HEK293 (cell line): ENCODE measurements around the gene SLC6A11.

Experiments used
- CTCF ChIA-PET: fragments of 350-600 bp; formaldehyde crosslinking; extraction: SDS; loops from one replicate; lab custom pipeline; 2021; ENCODE audit warnings: antibody characterized with exemption; lab: Yijun Ruan, JAX
- POLR2A ChIA-PET: fragments of 300-600 bp; formaldehyde crosslinking; extraction: SDS; loops from one replicate; lab custom pipeline; 2020; ENCODE audit warnings: antibody characterized with exemption, inconsistent platforms; lab: Yijun Ruan, JAX
- H3K27ac ChIP-seq: fragments of 200-500 bp; sonication (Bioruptor generic); 2 replicates; pipeline ENCODE4 v1.5.1; 2014; ENCODE audit warnings: low read depth, low read length, control low read depth, inconsistent platforms; ENCODE audit errors: extremely low read depth
- H3K36me3 ChIP-seq, 2 experiments: fragments of 200-500 bp in 1 of 2; sonication (Bioruptor generic) in 1 of 2; 1 replicate in 1 of 2; 2 replicates in 1 of 2; pipeline ENCODE4 v1.5.1; 2014 to 2017; ENCODE audit warnings: inconsistent platforms in 2 of 2, low read length in 2 of 2; ENCODE audit not compliant: control insufficient read depth in 2 of 2, insufficient read depth in 1 of 2
- H3K4me1 ChIP-seq: fragments of 200-500 bp; sonication (Bioruptor generic); 2 replicates; pipeline ENCODE4 v1.5.1; 2014; ENCODE audit warnings: mild to moderate bottlenecking, low read length, inconsistent platforms; ENCODE audit not compliant: control insufficient read depth, insufficient read depth
- H3K4me3 ChIP-seq: 2 replicates; pipeline ENCODE4 v1.5.1; 2011; ENCODE audit warnings: low read depth, mild to moderate bottlenecking, control low read depth, low read length, moderate library complexity
- H3K9me3 ChIP-seq: fragments of 200-500 bp; sonication (Bioruptor generic); 2 replicates; pipeline ENCODE4 v1.5.1; 2014; ENCODE audit warnings: low read depth, low read length, inconsistent platforms; ENCODE audit not compliant: control insufficient read depth, insufficient read depth
- PRDM1 ChIP-seq: fragments of 450-650 bp; formaldehyde crosslinking; IDR thresholded peaks from 2 replicates; pipeline ENCODE4; 2016; ENCODE audit warnings: missing biosample characterization, missing genetic modification characterization
- REPIN1 ChIP-seq: fragments of 450-650 bp; formaldehyde crosslinking; IDR thresholded peaks from 2 replicates; pipeline ENCODE4 v1.5.1; 2017; ENCODE audit warnings: missing biosample characterization, missing genetic modification characterization, low read depth
- SCRT2 ChIP-seq: fragments of 450-650 bp; formaldehyde crosslinking; IDR thresholded peaks from 2 replicates; pipeline ENCODE4 v1.5.1; 2016; ENCODE audit warnings: missing biosample characterization, missing genetic modification characterization
- ZBTB8A ChIP-seq: fragments of 450-650 bp; formaldehyde crosslinking; IDR thresholded peaks from 2 replicates; pipeline ENCODE4 v1.5.1; 2016; ENCODE audit warnings: missing biosample characterization, missing genetic modification characterization
- ZIC2 ChIP-seq: fragments of 450-650 bp; formaldehyde crosslinking; IDR thresholded peaks from 2 replicates; pipeline ENCODE4 v1.5.1; 2016; ENCODE audit warnings: missing biosample characterization, missing genetic modification characterization
- ZNF175 ChIP-seq: fragments of 450-650 bp; formaldehyde crosslinking; IDR thresholded peaks from 2 replicates; pipeline ENCODE4 v1.5.1; 2016; ENCODE audit warnings: missing biosample characterization, missing genetic modification characterization
- ZNF202 ChIP-seq: fragments of 450-650 bp; formaldehyde crosslinking; IDR thresholded peaks from 2 replicates; pipeline ENCODE4 v1.5.1; 2016; ENCODE audit warnings: missing biosample characterization, missing genetic modification characterization, borderline replicate concordance
- ZNF223 ChIP-seq: fragments of 450-650 bp; formaldehyde crosslinking; IDR thresholded peaks from 2 replicates; pipeline ENCODE4 v1.5.1; 2016; ENCODE audit warnings: missing biosample characterization, missing genetic modification characterization
- ZNF701 ChIP-seq: fragments of 450-650 bp; formaldehyde crosslinking; IDR thresholded peaks from 2 replicates; pipeline ENCODE4 v1.5.1; 2016; ENCODE audit warnings: missing biosample characterization, missing genetic modification characterization
- ZSCAN23 ChIP-seq: fragments of 450-650 bp; formaldehyde crosslinking; IDR thresholded peaks from 2 replicates; pipeline ENCODE4 v1.5.1; 2016; ENCODE audit warnings: missing biosample characterization, missing genetic modification characterization
- TF ChIP-seq, protein P1 (sequence below): fragments of 450-650 bp; formaldehyde crosslinking; IDR thresholded peaks from 2 replicates; pipeline ENCODE4 v1.5.1; 2016; ENCODE audit warnings: missing biosample characterization, missing genetic modification characterization, borderline replicate concordance
- TF ChIP-seq, protein P2 (sequence below): fragments of 450-650 bp; formaldehyde crosslinking; IDR thresholded peaks from 2 replicates; pipeline ENCODE4 v1.5.1; 2016; ENCODE audit warnings: missing biosample characterization, missing genetic modification characterization
- TF ChIP-seq, protein P3 (sequence below): fragments of 450-650 bp; formaldehyde crosslinking; IDR thresholded peaks from 2 replicates; pipeline ENCODE4 v1.5.1; 2016; ENCODE audit warnings: missing biosample characterization, missing genetic modification characterization, borderline replicate concordance

The SLC6A11 gene

DNA sequence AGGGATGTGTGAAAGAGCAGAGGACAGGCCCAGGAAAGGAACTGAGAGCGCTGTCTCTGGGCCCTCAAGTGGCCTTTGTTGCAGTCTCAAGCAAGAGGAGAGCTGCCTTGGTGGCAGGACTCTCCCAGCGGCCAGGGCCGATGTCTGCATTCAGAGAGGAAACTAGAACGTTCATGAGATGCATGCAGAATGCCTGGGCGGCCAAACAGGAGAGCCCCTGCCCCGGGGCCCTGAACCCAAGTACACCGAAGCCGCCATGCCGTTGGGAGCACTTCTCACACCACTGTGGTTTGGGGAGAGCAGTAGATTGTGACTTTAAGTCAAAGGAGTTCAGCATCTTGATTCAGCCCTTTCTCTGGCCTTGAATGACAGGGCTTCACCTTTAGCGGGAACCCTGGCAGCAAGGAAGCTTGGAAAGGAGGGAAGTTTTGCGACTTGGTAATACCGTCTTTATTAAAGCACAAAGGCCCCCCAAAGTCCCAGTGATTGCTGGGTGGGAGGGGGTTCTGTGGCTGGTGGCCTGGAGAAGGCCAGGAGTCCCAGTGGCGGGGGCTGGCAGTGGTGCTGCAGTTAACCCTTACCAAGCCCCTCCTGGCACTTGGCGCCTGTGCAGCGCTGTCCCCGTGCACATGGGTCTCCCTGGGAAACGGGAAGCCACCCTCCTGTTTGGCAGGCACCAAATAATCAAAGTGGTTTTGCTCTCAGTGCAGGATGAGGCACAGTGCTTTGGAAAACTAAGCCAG is 36.2 kb downstream of the SLC6A11 start:
- Histone ChIP-seq H3K36me3 (no peaks in the 10 kb centered on the region), H3K27ac (no peak overlapping the region), H3K4me1 (no peaks in the 10 kb centered on the region), H3K4me3 (no peak overlapping the region), H3K9me3 (no peaks in the 10 kb centered on the region)
- ChIA-PET POLR2A (no interaction called here), CTCF (interaction anchor here (0.6 to 1.0 kb wide), 2 partner anchors 84 to 95 kb away, joined by 3 read pairs; no protein-coding TSS in a partner anchor)
- TF ChIP-seq, protein P1, sequence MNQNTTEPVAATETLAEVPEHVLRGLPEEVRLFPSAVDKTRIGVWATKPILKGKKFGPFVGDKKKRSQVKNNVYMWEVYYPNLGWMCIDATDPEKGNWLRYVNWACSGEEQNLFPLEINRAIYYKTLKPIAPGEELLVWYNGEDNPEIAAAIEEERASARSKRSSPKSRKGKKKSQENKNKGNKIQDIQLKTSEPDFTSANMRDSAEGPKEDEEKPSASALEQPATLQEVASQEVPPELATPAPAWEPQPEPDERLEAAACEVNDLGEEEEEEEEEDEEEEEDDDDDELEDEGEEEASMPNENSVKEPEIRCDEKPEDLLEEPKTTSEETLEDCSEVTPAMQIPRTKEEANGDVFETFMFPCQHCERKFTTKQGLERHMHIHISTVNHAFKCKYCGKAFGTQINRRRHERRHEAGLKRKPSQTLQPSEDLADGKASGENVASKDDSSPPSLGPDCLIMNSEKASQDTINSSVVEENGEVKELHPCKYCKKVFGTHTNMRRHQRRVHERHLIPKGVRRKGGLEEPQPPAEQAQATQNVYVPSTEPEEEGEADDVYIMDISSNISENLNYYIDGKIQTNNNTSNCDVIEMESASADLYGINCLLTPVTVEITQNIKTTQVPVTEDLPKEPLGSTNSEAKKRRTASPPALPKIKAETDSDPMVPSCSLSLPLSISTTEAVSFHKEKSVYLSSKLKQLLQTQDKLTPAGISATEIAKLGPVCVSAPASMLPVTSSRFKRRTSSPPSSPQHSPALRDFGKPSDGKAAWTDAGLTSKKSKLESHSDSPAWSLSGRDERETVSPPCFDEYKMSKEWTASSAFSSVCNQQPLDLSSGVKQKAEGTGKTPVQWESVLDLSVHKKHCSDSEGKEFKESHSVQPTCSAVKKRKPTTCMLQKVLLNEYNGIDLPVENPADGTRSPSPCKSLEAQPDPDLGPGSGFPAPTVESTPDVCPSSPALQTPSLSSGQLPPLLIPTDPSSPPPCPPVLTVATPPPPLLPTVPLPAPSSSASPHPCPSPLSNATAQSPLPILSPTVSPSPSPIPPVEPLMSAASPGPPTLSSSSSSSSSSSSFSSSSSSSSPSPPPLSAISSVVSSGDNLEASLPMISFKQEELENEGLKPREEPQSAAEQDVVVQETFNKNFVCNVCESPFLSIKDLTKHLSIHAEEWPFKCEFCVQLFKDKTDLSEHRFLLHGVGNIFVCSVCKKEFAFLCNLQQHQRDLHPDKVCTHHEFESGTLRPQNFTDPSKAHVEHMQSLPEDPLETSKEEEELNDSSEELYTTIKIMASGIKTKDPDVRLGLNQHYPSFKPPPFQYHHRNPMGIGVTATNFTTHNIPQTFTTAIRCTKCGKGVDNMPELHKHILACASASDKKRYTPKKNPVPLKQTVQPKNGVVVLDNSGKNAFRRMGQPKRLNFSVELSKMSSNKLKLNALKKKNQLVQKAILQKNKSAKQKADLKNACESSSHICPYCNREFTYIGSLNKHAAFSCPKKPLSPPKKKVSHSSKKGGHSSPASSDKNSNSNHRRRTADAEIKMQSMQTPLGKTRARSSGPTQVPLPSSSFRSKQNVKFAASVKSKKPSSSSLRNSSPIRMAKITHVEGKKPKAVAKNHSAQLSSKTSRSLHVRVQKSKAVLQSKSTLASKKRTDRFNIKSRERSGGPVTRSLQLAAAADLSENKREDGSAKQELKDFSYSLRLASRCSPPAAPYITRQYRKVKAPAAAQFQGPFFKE (tag by site-specific recombination), result no peak
- TF ChIP-seq ZBTB8A (tag by site-specific recombination) (no peak), ZNF701 (tag by site-specific recombination) (no peak), ZSCAN23 (no peak), PRDM1 (tag by site-specific recombination) (no peak), ZNF202 (no peak)
- TF ChIP-seq, protein P2, sequence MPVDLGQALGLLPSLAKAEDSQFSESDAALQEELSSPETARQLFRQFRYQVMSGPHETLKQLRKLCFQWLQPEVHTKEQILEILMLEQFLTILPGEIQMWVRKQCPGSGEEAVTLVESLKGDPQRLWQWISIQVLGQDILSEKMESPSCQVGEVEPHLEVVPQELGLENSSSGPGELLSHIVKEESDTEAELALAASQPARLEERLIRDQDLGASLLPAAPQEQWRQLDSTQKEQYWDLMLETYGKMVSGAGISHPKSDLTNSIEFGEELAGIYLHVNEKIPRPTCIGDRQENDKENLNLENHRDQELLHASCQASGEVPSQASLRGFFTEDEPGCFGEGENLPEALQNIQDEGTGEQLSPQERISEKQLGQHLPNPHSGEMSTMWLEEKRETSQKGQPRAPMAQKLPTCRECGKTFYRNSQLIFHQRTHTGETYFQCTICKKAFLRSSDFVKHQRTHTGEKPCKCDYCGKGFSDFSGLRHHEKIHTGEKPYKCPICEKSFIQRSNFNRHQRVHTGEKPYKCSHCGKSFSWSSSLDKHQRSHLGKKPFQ (tag by site-specific recombination), result no peak

GRCh38 chr3:10855083-10855870 is 39.2 kb downstream of the SLC6A11 start:
- H3K4me3 ChIP-seq, result no peak overlapping the region
- TF ChIP-seq ZIC2 (tag by site-specific recombination) (peak; percentile 87), ZNF223 (tag by site-specific recombination) (no peak)
- H3K9me3 ChIP-seq, result no peaks in the 10 kb centered on the region
- ChIA-PET POLR2A (no interaction called here), CTCF (interaction anchor here (1.6 kb wide), 1 partner anchor 16 kb away, joined by 4 read pairs; no protein-coding TSS in a partner anchor)
- no peaks in the 10 kb centered on the region for H3K4me1 ChIP-seq
- H3K27ac ChIP-seq, result no peak overlapping the region
- no peaks in the 10 kb centered on the region for H3K36me3 ChIP-seq

DNA sequence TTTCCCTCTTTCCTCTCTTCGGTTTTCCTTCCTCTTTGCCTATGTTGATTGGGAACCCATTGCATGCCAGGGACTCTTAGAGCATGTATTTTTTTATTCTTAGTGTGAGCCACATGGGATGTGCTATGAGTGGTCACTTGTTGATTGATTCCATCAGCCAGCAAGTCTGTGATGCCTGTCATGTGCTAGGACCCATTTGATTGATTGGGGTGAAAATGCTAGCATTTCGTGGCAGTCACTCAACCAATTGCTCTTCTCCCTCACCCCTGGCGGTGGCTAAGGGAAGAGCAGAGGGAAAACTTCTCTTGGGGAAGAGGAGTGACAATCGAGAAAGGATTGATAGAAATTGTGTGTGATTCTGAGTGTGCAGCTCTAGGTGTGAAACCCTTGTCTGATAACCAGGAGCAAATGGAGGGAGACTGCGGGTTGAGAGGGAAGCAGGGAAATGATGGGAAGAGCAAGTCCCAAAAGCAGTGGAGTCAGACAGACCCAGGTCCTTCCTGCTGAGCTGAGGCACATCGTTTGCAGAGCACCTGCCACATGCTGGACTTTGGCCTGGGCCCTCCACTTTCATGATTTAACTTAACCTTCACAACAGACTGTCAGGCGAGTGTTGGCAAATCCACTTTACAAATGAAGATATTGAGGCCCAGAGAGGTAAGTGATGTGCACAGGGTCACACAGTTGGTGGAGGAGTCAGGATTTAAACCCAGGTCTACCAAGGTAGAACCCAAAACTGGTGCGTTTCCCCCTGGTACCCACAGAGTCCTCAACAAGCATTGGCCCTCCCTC is 40.0 kb downstream of the SLC6A11 start:
- POLR2A ChIA-PET, result no interaction called here
- no peak for TF ChIP-seq REPIN1 (tag by site-specific recombination)
- TF ChIP-seq, protein P3, sequence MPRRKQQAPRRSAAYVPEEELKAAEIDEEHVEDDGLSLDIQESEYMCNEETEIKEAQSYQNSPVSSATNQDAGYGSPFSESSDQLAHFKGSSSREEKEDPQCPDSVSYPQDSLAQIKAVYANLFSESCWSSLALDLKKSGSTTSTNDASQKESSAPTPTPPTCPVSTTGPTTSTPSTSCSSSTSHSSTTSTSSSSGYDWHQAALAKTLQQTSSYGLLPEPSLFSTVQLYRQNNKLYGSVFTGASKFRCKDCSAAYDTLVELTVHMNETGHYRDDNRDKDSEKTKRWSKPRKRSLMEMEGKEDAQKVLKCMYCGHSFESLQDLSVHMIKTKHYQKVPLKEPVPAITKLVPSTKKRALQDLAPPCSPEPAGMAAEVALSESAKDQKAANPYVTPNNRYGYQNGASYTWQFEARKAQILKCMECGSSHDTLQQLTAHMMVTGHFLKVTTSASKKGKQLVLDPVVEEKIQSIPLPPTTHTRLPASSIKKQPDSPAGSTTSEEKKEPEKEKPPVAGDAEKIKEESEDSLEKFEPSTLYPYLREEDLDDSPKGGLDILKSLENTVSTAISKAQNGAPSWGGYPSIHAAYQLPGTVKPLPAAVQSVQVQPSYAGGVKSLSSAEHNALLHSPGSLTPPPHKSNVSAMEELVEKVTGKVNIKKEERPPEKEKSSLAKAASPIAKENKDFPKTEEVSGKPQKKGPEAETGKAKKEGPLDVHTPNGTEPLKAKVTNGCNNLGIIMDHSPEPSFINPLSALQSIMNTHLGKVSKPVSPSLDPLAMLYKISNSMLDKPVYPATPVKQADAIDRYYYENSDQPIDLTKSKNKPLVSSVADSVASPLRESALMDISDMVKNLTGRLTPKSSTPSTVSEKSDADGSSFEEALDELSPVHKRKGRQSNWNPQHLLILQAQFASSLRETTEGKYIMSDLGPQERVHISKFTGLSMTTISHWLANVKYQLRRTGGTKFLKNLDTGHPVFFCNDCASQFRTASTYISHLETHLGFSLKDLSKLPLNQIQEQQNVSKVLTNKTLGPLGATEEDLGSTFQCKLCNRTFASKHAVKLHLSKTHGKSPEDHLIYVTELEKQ, result no peak
- no peak for TF ChIP-seq ZNF175 (tag by site-specific recombination)
- peak; percentile 64 for TF ChIP-seq SCRT2 (tag by site-specific recombination)
- Histone ChIP-seq H3K4me1 (no peaks in the 10 kb centered on the region), H3K4me3 (no peak overlapping the region), H3K27ac (no peak overlapping the region), H3K9me3 (no peaks in the 10 kb centered on the region), H3K36me3 (no peaks in the 10 kb centered on the region)
- CTCF ChIA-PET, result interaction anchor here (1.6 kb wide), 1 partner anchor 15 kb away, joined by 4 read pairs; no protein-coding TSS in a partner anchor
